ENCODE data around the gene MALT1. TPM values are rescaled to one million over a fixed set of nuclear protein-coding genes. Genes with fewer than 3 reads are reported as not detected.

The MALT1 gene
- total RNA-seq, 1 donor from 2014 or later, result 25.8 TPM

DNA sequence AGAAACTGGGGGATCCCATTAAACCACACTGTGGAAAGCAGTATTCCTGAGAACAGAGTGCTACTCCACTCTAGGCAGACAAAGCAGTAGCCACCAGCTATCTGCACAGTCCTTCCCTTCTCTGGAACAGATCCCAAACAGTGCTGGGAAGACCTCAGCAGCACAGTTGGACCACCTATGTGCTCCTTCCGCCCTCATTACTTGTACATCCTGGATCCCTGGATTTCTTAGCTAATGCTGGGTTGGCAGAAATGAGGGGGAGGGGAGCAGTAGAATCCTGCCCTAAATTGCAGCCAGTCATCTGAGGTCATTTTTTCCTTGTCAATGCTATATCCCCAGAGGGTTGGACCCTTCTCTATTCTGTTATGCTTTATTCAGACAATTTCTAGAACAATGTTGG lies 13.8 kb upstream of the MALT1 start:
- Histone ChIP-seq H3K27me3 (no peaks in the 10 kb centered on the region), H3K4me1 (no peaks in the 10 kb centered on the region), H3K4me3 (no peak overlapping the region), H3K9me3 (no peaks in the 10 kb centered on the region), H3K36me3 (no peaks in the 10 kb centered on the region), H3K27ac (no peak overlapping the region)
- no peak for ATAC-seq
- TF ChIP-seq, protein P1, sequence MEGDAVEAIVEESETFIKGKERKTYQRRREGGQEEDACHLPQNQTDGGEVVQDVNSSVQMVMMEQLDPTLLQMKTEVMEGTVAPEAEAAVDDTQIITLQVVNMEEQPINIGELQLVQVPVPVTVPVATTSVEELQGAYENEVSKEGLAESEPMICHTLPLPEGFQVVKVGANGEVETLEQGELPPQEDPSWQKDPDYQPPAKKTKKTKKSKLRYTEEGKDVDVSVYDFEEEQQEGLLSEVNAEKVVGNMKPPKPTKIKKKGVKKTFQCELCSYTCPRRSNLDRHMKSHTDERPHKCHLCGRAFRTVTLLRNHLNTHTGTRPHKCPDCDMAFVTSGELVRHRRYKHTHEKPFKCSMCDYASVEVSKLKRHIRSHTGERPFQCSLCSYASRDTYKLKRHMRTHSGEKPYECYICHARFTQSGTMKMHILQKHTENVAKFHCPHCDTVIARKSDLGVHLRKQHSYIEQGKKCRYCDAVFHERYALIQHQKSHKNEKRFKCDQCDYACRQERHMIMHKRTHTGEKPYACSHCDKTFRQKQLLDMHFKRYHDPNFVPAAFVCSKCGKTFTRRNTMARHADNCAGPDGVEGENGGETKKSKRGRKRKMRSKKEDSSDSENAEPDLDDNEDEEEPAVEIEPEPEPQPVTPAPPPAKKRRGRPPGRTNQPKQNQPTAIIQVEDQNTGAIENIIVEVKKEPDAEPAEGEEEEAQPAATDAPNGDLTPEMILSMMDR (IDR thresholded peaks at IDR 0.05), result no peak
- no peak for DNase-seq
- intact Hi-C loops (cut with DNase I), result no loop called here

DNA sequence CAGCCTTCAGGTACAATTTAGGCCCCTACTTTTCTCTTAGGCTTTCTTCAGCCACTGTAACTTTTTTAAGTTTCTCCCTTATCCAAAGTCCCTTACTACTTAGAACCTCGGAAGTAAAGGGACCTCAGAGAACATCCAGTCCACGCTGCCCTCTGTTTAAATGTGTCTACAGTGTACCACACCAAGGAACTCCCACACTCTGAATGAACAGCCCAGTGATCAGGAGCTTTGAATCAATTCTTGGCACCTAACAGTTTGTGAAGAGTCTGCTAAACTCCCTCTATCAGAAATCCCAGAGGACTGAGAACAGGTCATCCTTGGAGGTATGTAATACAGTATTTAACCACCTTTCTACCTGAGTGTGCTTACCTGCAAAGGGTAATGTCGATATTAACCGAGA lies 11.6 kb upstream of the MALT1 start:
- intact Hi-C loops (cut with DNase I), result no loop called here

DNA sequence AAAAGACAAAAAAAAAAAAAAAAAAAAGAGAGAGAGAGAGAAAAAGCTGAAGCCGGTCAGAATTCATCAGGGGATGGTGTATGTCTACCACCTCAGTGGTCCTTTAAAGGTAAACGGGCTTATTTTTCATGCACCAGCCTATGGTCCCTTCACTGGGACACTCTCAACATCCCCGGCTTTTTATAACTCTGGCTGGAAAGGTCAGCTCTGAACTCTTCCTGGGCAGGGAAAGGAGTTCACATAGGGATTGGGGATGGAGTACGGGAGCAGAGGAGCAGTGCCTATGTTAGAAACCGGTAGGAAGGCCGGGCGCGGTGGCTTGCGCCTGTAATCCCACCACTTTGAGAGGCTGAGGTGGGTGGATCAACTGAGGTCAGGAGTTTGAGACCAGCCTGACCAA lies 10.3 kb upstream of the MALT1 start:
- Histone ChIP-seq H3K4me3 (no peak overlapping the region), H3K4me1 (no peaks in the 10 kb centered on the region), H3K27ac (no peak overlapping the region), H3K27me3 (no peaks in the 10 kb centered on the region), H3K9me3 (no peaks in the 10 kb centered on the region), H3K36me3 (no peaks in the 10 kb centered on the region)
- intact Hi-C loops (cut with DNase I), result no loop called here
- DNase-seq (no peak), ATAC-seq (no peak)
- TF ChIP-seq, protein P1 (IDR thresholded peaks at IDR 0.05), result no peak

More for the DNA sequence above, 11.6 kb upstream of the MALT1 start:
- TF ChIP-seq, protein P1 (IDR thresholded peaks at IDR 0.05), result no peak
- no peak for DNase-seq
- Histone ChIP-seq H3K36me3 (no peaks in the 10 kb centered on the region), H3K27me3 (no peaks in the 10 kb centered on the region), H3K4me1 (no peaks in the 10 kb centered on the region), H3K27ac (no peak overlapping the region), H3K9me3 (no peaks in the 10 kb centered on the region), H3K4me3 (no peak overlapping the region)
- no peak for ATAC-seq

DNA sequence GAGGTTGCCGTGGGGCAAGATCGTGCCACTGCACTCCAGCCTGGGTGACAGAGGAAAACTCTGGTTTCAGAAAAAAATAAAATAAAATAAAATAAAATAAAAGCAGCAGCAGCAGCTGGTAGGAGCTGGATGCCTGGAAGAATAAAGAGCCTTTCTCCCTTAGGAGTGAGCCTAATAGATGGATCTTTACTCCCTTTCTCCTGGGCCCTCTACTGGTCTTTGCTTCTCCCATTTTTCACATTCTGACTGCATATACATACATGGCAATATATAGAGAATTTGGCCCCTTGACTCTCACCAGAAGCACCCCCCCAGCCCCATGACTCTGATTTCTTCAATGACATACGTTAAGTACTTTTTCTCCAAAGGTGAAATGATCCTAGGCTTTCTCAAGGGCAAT lies 9.8 kb upstream of the MALT1 start:
- no peaks in the 10 kb centered on the region for H3K36me3 ChIP-seq
- no peak overlapping the region for H3K4me3 ChIP-seq
- DNase-seq (no peak), ATAC-seq (no peak)
- TF ChIP-seq, protein P1 (IDR thresholded peaks at IDR 0.05), result no peak
- no peak overlapping the region for H3K27ac ChIP-seq
- no peaks in the 10 kb centered on the region for H3K27me3 ChIP-seq
- no peaks in the 10 kb centered on the region for H3K9me3 ChIP-seq
- intact Hi-C loops (cut with DNase I), result no loop called here
- H3K4me1 ChIP-seq, result no peaks in the 10 kb centered on the region

DNA sequence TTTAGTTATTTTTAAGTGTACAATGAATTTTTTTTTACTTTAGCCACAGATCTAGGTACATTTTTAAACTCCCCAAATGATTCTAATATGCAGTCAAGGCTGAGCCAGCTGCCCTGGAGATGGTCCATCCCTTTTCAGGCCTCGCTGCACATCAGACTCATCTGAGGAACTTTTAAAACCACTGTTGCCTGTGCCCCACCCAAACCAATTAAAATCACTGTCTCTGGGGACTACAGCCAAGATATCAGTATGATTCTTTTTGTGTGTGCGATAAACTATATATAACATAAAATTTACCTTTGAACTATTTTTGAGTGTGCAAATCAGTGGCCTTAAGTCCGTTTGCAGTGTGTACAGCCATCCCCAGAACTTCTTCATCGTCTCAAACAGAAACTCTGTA lies 9.1 kb upstream of the MALT1 start:
- ATAC-seq (no peak), DNase-seq (no peak)
- no peak overlapping the region for H3K27ac ChIP-seq
- intact Hi-C loops (cut with DNase I), result no loop called here
- TF ChIP-seq, protein P1 (IDR thresholded peaks at IDR 0.05), result no peak
- H3K27me3 ChIP-seq, result no peaks in the 10 kb centered on the region
- no peaks in the 10 kb centered on the region for H3K9me3 ChIP-seq
- H3K36me3 ChIP-seq, result no peaks in the 10 kb centered on the region
- no peak overlapping the region for H3K4me3 ChIP-seq
- H3K4me1 ChIP-seq, result no peaks in the 10 kb centered on the region

DNA sequence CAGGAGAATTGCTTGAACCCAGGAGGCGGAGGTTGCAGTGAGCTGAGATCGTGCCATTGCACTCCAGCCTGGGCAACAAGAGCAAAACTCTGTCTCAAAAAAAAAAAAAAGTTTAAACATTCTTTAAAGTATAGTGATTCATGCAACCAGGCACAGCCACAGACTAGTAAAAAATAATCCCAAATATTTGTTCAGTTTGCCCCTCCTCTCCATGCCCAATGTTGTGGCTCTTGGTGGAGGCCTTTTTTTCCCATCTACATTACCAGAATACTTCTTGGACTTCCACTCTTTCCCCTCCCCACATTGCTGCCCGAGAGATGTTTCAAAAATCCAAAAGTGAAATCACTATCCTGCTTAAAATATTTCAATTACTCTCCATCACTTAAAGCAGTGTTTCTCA lies 5.1 kb upstream of the MALT1 start:
- ATAC-seq, result no peak
- Histone ChIP-seq H3K4me1 (peaks cover 9% of the 10 kb centered on the region), H3K4me3 (no peak overlapping the region), H3K9me3 (no peaks in the 10 kb centered on the region), H3K27ac (no peak overlapping the region), H3K27me3 (no peaks in the 10 kb centered on the region), H3K36me3 (no peaks in the 10 kb centered on the region)
- TF ChIP-seq, protein P1 (IDR thresholded peaks at IDR 0.05), result no peak
- DNase-seq, result no peak
- intact Hi-C loops (cut with DNase I), result no loop called here
